Measurements from ENCODE around the gene SUPT5H. TPM values are rescaled to one million over a fixed set of nuclear protein-coding genes. Genes with fewer than 3 reads are reported as not detected.

SUPT5H gene
- total RNA-seq, 4 donors from 2014 or later, result 41.7 to 87.4 (median 59.6) TPM

- no peak for TF ChIP-seq CTCF (IDR thresholded peaks at IDR 0.05; ENCODE audit: low read depth)
These were observed 43.6 kb upstream of the SUPT5H start for GRCh38 chr19:39401549-39402345.

- TF ChIP-seq CTCF (IDR thresholded peaks at IDR 0.05; ENCODE audit: low read depth), result no peak
These were observed 42.8 kb upstream of the SUPT5H start for GRCh38 chr19:39402346-39403300.

GRCh38 chr19:39403331-39404312 lies 41.8 kb upstream of the SUPT5H start:
- TF ChIP-seq CTCF (IDR thresholded peaks at IDR 0.05; ENCODE audit: low read depth), result no peak

GRCh38 chr19:39405261-39405957 lies 40.0 kb upstream of the SUPT5H start:
- no peak for TF ChIP-seq CTCF (IDR thresholded peaks at IDR 0.05; ENCODE audit: low read depth)

- no peak for TF ChIP-seq CTCF (IDR thresholded peaks at IDR 0.05; ENCODE audit: low read depth)
These were observed 39.3 kb upstream of the SUPT5H start for GRCh38 chr19:39405958-39406655.
